Subcutaneous adipose tissue (tissue), 4 donors: Measurements from ENCODE around the gene ASIC2. TPM values are rescaled to one million over a fixed set of nuclear protein-coding genes. Genes with fewer than 3 reads are reported as not detected.

Experiments
- total RNA-seq, 4 donors: library from RNA; depleted of rRNA; stranded (reverse); fragments of >200 nt; gene quantifications; one replicate each; pipeline ENCODE4 v1.1.0, GENCODE V29; 2016
- TF ChIP-seq, protein P1 (sequence below): fragments of 450-650 bp; IDR thresholded peaks from one replicate; pipeline ENCODE4 v1.5.1; 2016; ENCODE audit warnings: low read depth, mild to moderate bottlenecking, control low read depth, antibody characterized with exemption, moderate library complexity

ASIC2 gene
- total RNA-seq, 4 donors from 2014 or later: not detected

DNA sequence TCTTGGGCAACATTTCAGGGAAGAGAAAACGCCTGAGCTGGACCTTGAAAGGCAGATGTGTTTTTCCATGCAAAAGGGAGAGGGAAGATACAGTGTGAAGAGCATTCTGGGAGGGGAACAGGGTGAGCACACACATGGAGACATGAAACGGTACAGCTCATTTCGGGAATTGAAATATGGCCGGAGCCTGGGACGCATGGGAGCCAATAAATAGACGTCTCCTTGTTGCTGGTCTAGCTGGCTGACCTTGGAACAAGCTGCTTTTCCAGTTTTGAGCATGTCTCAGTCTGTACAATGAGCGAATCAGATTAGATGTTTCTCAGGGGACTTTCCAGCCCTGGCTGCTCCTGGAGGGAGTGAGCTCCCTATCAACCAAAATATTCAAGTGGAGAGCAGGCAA, 63.6 kb downstream of the ASIC2 start:
- TF ChIP-seq, protein P1, sequence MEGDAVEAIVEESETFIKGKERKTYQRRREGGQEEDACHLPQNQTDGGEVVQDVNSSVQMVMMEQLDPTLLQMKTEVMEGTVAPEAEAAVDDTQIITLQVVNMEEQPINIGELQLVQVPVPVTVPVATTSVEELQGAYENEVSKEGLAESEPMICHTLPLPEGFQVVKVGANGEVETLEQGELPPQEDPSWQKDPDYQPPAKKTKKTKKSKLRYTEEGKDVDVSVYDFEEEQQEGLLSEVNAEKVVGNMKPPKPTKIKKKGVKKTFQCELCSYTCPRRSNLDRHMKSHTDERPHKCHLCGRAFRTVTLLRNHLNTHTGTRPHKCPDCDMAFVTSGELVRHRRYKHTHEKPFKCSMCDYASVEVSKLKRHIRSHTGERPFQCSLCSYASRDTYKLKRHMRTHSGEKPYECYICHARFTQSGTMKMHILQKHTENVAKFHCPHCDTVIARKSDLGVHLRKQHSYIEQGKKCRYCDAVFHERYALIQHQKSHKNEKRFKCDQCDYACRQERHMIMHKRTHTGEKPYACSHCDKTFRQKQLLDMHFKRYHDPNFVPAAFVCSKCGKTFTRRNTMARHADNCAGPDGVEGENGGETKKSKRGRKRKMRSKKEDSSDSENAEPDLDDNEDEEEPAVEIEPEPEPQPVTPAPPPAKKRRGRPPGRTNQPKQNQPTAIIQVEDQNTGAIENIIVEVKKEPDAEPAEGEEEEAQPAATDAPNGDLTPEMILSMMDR: no peak

DNA sequence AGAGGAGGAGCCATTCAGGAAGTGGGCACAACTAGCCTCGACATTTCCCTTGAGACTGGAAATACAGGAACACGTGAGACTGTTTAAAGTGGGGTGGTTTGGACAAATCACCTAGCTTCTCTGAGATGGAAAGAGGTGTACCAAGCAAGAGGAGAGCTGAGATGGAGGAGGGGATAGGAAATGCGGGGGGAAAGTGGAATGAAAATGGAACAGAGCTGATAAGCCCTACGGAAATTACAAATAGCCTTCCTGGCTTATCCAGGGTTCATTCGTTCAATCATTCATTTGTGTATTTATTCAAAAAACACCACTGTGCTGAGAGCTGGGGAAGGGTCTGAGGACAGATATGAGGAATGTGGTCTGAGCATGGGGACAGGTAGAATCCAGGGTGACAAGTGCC, 64.1 kb downstream of the ASIC2 start:
- TF ChIP-seq, protein P1: no peak

DNA sequence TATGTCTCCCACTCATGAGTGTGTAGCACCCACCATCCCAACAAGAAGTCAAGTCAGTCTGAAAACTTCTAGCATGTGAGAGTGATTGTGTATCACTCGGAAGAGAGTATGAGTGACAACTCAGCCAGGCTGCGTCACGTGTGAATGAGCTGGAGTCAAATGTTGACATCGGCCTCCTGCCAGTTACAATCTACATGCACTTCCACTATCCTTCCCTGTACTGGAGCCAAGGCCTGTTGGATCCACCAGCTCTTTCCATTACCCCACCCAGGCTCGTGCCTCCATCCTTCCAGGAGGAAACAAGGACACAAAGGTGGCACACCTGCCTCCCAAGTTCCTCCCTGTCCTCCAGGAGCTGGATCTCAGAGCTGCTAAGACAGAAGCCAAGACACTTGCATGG, 64.5 kb downstream of the ASIC2 start:
- TF ChIP-seq, protein P1: no peak

DNA sequence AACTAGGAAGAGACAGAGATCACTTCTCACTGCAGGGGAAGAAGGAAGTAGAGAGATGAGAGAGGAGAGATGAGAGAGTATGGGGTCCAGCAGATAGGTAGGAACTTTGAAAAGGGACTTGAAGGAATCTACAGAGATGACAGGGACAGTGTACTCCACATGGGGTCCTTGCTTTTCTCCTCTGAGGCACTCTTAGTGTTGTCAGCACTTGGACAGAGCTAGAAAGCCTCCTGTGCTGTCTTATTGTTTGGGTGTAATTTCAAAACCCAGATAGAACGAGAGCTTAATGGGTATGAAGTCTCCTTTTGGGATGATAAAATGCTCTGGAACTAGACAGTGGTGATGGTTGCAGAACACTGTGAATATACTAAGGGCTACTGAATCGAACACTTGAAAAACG, 65.2 kb downstream of the ASIC2 start:
- TF ChIP-seq, protein P1: no peak

DNA sequence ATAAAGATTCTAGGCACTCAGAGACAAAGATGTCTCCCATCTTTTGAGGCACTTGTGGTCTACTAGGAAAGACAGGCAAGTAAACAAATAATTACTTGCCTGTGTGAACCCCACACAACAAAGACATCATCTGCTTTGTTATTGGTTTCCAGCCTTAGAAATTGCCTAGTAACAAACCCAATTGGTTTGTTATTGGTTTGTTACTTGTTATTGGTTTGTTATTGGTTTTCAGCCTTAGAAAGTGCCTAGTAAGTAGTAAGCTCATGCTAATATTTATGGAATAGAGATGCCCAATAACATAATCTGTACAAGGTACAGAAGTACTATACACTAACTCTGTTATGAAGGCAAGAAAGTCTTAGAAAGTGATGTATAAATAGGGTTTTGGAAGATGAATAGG, 67.1 kb downstream of the ASIC2 start:
- TF ChIP-seq, protein P1: no peak

DNA sequence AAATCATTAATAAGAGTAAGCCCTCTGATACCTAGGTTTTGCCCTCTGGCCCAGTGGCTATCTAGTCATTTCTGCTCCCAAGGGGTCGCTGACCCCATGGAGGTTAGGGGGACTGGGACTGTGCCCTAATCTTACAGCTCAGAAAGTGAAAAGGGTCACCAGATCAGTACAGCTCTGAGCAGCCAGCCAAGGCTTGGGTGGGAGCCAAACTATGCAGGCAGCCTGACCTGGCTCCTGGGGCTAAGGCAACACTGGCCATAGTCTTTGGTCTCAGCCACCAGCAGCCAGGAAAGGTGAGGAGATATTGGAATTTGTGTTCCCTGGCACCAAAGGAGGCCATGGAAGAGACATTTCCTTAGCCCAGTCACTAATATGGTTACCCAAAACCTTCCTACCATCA, 67.6 kb downstream of the ASIC2 start:
- TF ChIP-seq, protein P1: no peak

DNA sequence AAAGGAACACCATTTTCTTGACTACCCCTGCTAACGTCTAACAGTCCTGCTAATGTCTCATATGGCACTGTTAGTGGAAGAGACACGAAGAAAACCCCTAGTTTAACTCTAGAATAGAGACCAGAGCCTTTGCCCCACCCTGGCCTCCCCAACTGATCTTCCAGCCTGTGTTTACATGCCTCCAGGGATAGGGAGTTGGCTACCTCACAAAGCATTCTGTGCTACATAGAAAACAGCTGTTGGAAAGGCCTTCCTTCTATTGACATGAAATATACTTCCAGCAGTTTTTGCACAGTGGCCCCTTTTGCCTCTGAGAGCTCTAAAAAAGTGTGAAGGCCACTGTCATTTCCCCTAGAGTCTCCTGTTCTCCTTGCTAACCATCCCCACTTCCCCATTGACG, 73.1 kb downstream of the ASIC2 start:
- TF ChIP-seq, protein P1: no peak
